H1 (cell line): ENCODE measurements around the gene UNC13C. TPM values are rescaled to one million over a fixed set of nuclear protein-coding genes. Genes with fewer than 3 reads are reported as not detected.

Experiments used
- CTCF ChIA-PET: fragments of 300-600 bp; sonication (Branson Sonifier 250); formaldehyde crosslinking; loops from one replicate; lab custom pipeline; 2021; ENCODE audit not compliant: partially characterized antibody; lab: Charles Lee
- POLR2A ChIA-PET: fragments of 300-600 bp; sonication (Branson Sonifier 250); formaldehyde crosslinking; loops from one replicate; lab custom pipeline; 2021; ENCODE audit warnings: inconsistent platforms; ENCODE audit not compliant: partially characterized antibody; lab: Charles Lee
- DNase-seq, 2 experiments: peaks; one replicate each; pipeline versions ENCODE4 v3.0.0 to v3.0.0-alpha.2; 2010 to 2022; ENCODE audit warnings: low spot score in 2 of 2, low read depth in 1 of 2, mixed read lengths in 1 of 2
- FAIRE-seq: peaks from 2 replicates; lab custom pipeline; 2011; peaks lifted over from hg19 to GRCh38; lab: Jason Lieb, UNC
- H2AFZ ChIP-seq: 2 replicates; pipeline ENCODE4 v1.8.1; 2012; ENCODE audit warnings: low read length, inconsistent platforms
- H2AK5ac ChIP-seq: 2 replicates; pipeline ENCODE4 v1.6.1; 2013; ENCODE audit warnings: low read depth, low read length
- H2BK120ac ChIP-seq: replicated peaks from 2 replicates; pipeline ENCODE3; 2013; ENCODE audit warnings: low read depth, low read length, inconsistent platforms
- H2BK12ac ChIP-seq: 2 replicates; pipeline ENCODE4 v1.6.1; 2013; ENCODE audit warnings: low read depth, low read length
- H2BK15ac ChIP-seq: 2 replicates; pipeline ENCODE4 v1.6.1; 2013; ENCODE audit warnings: low read length
- H2BK20ac ChIP-seq: 2 replicates; pipeline ENCODE4 v1.6.1; 2013; ENCODE audit warnings: low read length
- H2BK5ac ChIP-seq: 2 replicates; pipeline ENCODE4 v1.6.1; 2013; ENCODE audit warnings: low read depth, low read length
- H3K14ac ChIP-seq: 2 replicates; pipeline ENCODE4 v1.6.1; 2013; ENCODE audit warnings: inconsistent platforms; ENCODE audit not compliant: insufficient read length
- H3K18ac ChIP-seq: 2 replicates; pipeline ENCODE4 v1.6.1; 2013; ENCODE audit warnings: low read length; ENCODE audit errors: extremely low read depth
- H3K23ac ChIP-seq: 2 replicates; pipeline ENCODE4 v1.6.1; 2013; ENCODE audit warnings: inconsistent platforms; ENCODE audit not compliant: insufficient read length
- H3K23me2 ChIP-seq: 2 replicates; pipeline ENCODE4 v1.6.1; 2013; ENCODE audit warnings: low read depth, low read length
- H3K27ac ChIP-seq: 2 replicates; pipeline ENCODE4 v1.6.1; 2011; ENCODE audit warnings: low read depth, low read length, inconsistent platforms
- H3K27me3 ChIP-seq, 4 experiments: replicated peaks in 1 of 4; 1 replicate in 1 of 4; 2 replicates in 3 of 4; pipeline versions ENCODE4 v1.6.1 to v1.8.1; 2011 to 2013; ENCODE audit warnings: low read length in 3 of 4, mild to moderate bottlenecking in 3 of 4, inconsistent platforms in 2 of 4, mixed read lengths in 2 of 4, moderate library complexity in 1 of 4; ENCODE audit not compliant: control insufficient read depth in 3 of 4, insufficient read depth in 3 of 4; ENCODE audit errors: extremely low read depth in 1 of 4
- H3K36me3 ChIP-seq, 4 experiments: 2 replicates each; pipeline versions ENCODE4 v1.6.1 to v1.8.1; 2011 to 2013; ENCODE audit warnings: mild to moderate bottlenecking in 4 of 4, low read length in 3 of 4, moderate library complexity in 2 of 4, control low read depth in 1 of 4, inconsistent platforms in 1 of 4; ENCODE audit not compliant: insufficient read depth in 4 of 4, control insufficient read depth in 2 of 4
- H3K4ac ChIP-seq: replicated peaks from 2 replicates; pipeline ENCODE3; 2013; ENCODE audit warnings: low read length, low read depth, mixed read lengths, inconsistent platforms; ENCODE audit not compliant: insufficient read length
- H3K4me1 ChIP-seq, 4 experiments: replicated peaks in 1 of 4; 1 replicate in 1 of 4; 2 replicates in 3 of 4; pipeline versions ENCODE4 v1.6.1 to v1.8.1; 2011 to 2013; ENCODE audit warnings: low read length in 3 of 4, inconsistent platforms in 2 of 4, mixed read lengths in 1 of 4; ENCODE audit not compliant: insufficient read depth in 4 of 4, control insufficient read depth in 3 of 4
- H3K4me2 ChIP-seq, 2 experiments: 2 replicates each; pipeline versions ENCODE4 v1.6.1 to v1.8.1; 2011 to 2013; ENCODE audit warnings: low read depth in 2 of 2, low read length in 2 of 2, control low read depth in 1 of 2, inconsistent platforms in 1 of 2, mild to moderate bottlenecking in 1 of 2; ENCODE audit not compliant: insufficient read depth in 1 of 2
- H3K4me3 ChIP-seq, 4 experiments: fragments of 200-600, 300-600 bp in 1 of 4; sonication (generic), shearing (Covaris generic), sonication (Bioruptor Twin) in 1 of 4; 2 replicates each; pipeline versions ENCODE4 v1.5.1 to v1.8.1; 2011 to 2016; ENCODE audit warnings: low read length in 4 of 4, low read depth in 3 of 4, control low read depth in 2 of 4, inconsistent platforms in 2 of 4, mild to moderate bottlenecking in 2 of 4, mixed read lengths in 1 of 4, moderate library complexity in 1 of 4; ENCODE audit not compliant: insufficient read depth in 2 of 4; ENCODE audit errors: extremely low read depth in 1 of 4
- H3K56ac ChIP-seq: replicated peaks from 2 replicates; pipeline ENCODE3; 2013; ENCODE audit warnings: low read depth, mild to moderate bottlenecking, mixed read lengths, low read length, inconsistent platforms; ENCODE audit not compliant: insufficient read length
- H3K79me1 ChIP-seq: 2 replicates; pipeline ENCODE4 v1.6.1; 2013; ENCODE audit warnings: low read depth, low read length, control low read depth
- H3K79me2 ChIP-seq, 2 experiments: 2 replicates each; pipeline versions ENCODE4 v1.6.1 to v1.8.1; 2012 to 2013; ENCODE audit warnings: low read length in 2 of 2, mild to moderate bottlenecking in 2 of 2, inconsistent platforms in 1 of 2; ENCODE audit not compliant: insufficient read depth in 2 of 2, control insufficient read depth in 1 of 2
- H3K9ac ChIP-seq, 4 experiments: replicated peaks in 1 of 4; 1 replicate in 1 of 4; 2 replicates in 3 of 4; pipeline versions ENCODE4 v1.6.1 to v1.8.1; 2011 to 2013; ENCODE audit warnings: low read depth in 3 of 4, low read length in 3 of 4, control low read depth in 2 of 4, mild to moderate bottlenecking in 2 of 4, moderate library complexity in 2 of 4, inconsistent platforms in 1 of 4; ENCODE audit errors: extremely low read depth in 1 of 4
- H3K9me3 ChIP-seq, 2 experiments: 2 replicates each; pipeline versions ENCODE4 v1.6.1 to v1.8.1; 2012 to 2013; ENCODE audit warnings: mild to moderate bottlenecking in 2 of 2, moderate library complexity in 2 of 2, control low read depth in 1 of 2, inconsistent platforms in 1 of 2, low read depth in 1 of 2, low read length in 1 of 2, mixed read lengths in 1 of 2; ENCODE audit not compliant: insufficient read depth in 2 of 2
- H4K20me1 ChIP-seq, 2 experiments: replicated peaks in 1 of 2; 2 replicates each; pipeline versions ENCODE3 to v1.8.1; 2011 to 2013; ENCODE audit warnings: inconsistent platforms in 2 of 2, low read length in 2 of 2, mild to moderate bottlenecking in 1 of 2; ENCODE audit not compliant: insufficient read depth in 2 of 2, control insufficient read depth in 1 of 2
- H4K5ac ChIP-seq: 2 replicates; pipeline ENCODE4 v1.6.1; 2013; ENCODE audit warnings: low read length, low read depth, mixed read lengths, inconsistent platforms; ENCODE audit not compliant: insufficient read length
- H4K8ac ChIP-seq: 2 replicates; pipeline ENCODE4 v1.8.0; 2013; ENCODE audit warnings: mild to moderate bottlenecking, moderate library complexity, low read length, inconsistent platforms; ENCODE audit not compliant: insufficient read depth; ENCODE audit errors: extremely low read depth
- H4K91ac ChIP-seq: replicated peaks from 2 replicates; pipeline ENCODE3; 2013; ENCODE audit warnings: low read length, mixed read lengths, inconsistent platforms; ENCODE audit not compliant: insufficient read length
- BCL11A ChIP-seq, 2 experiments: IDR thresholded peaks; one replicate each; pipeline ENCODE4 v1.6.1; 2011; ENCODE audit warnings: low read depth in 2 of 2, low read length in 2 of 2, mild to moderate bottlenecking in 2 of 2
- CEBPB ChIP-seq: IDR thresholded peaks from 2 replicates; pipeline ENCODE4 v1.6.1; 2012; ENCODE audit warnings: low read depth, low read length
- E2F6 ChIP-seq: IDR thresholded peaks from 2 replicates; pipeline ENCODE4 v1.6.1; 2012; ENCODE audit warnings: inconsistent platforms
- EP300 ChIP-seq, 2 experiments: IDR thresholded peaks; 1 replicate in 1 of 2; 2 replicates in 1 of 2; pipeline ENCODE4 v1.6.1; 2011 to 2012; ENCODE audit warnings: low read depth in 2 of 2, low read length in 2 of 2, mild to moderate bottlenecking in 2 of 2, borderline replicate concordance in 1 of 2, inconsistent platforms in 1 of 2, moderate library complexity in 1 of 2
- JUND ChIP-seq: IDR thresholded peaks from 2 replicates; pipeline ENCODE4 v1.6.1; 2011; ENCODE audit warnings: mild to moderate bottlenecking, improper control_type of control experiment, low read length
- KDM5A ChIP-seq: fragments of 200-600 bp; IDR thresholded peaks from 2 replicates; pipeline ENCODE4 v1.7.1; 2012; ENCODE audit warnings: mild to moderate bottlenecking, low read length, inconsistent platforms, mixed read lengths
- MAX ChIP-seq: IDR thresholded peaks from 2 replicates; pipeline ENCODE4 v1.6.1; 2012; ENCODE audit warnings: inconsistent platforms
- PHF8 ChIP-seq: fragments of 200-600 bp; sonication (generic); conservative IDR thresholded peaks from 2 replicates; pipeline ENCODE4 v1.7.1; 2012; ENCODE audit warnings: low read depth, mild to moderate bottlenecking, inconsistent platforms, low read length, moderate library complexity
- POU5F1 ChIP-seq: IDR thresholded peaks from 2 replicates; pipeline ENCODE4 v1.6.1; 2011; ENCODE audit warnings: low read depth, mild to moderate bottlenecking, low read length, moderate library complexity
- RNF2 ChIP-seq: fragments of 200-900, 300-1000 bp; sonication (generic); IDR thresholded peaks from 2 replicates; pipeline ENCODE4 v1.7.1; 2016; ENCODE audit warnings: borderline replicate concordance, low read depth, mild to moderate bottlenecking, antibody characterized with exemption, low read length; ENCODE audit not compliant: poor library complexity, severe bottlenecking; ENCODE audit errors: missing control alignments
- SP2 ChIP-seq: IDR thresholded peaks from 2 replicates; pipeline ENCODE4 v1.6.1; 2012; ENCODE audit warnings: mild to moderate bottlenecking, low read length, inconsistent platforms
- SUZ12 ChIP-seq: fragments of 200-600 bp; sonication (generic); IDR thresholded peaks from 2 replicates; pipeline ENCODE4 v1.6.1; 2012; ENCODE audit warnings: mild to moderate bottlenecking, inconsistent platforms, low read length, moderate library complexity, mixed read lengths
- TBP ChIP-seq: IDR thresholded peaks from 2 replicates; pipeline ENCODE4 v1.6.1; 2011; ENCODE audit warnings: low read depth, low read length, improper control_type of control experiment
- TCF12 ChIP-seq: IDR thresholded peaks from 2 replicates; pipeline ENCODE4 v1.6.1; 2011; ENCODE audit warnings: low read depth, mild to moderate bottlenecking, low read length
- WGBS, 2 experiments: shearing (Covaris generic) in 1 of 2; methylation state at CpG; one replicate each; pipeline versions ENCODE4 v1.1.6 to v1.1.7; 2013 to 2015; ENCODE audit warnings: low lambda C conversion rate in 2 of 2, mixed read lengths in 2 of 2, inconsistent platforms in 1 of 2, low coverage in 1 of 2, missing lambda C conversion rate in 1 of 2; ENCODE audit not compliant: insufficient replicate concordance in 2 of 2, insufficient coverage in 1 of 2, insufficient read length in 1 of 2; ENCODE audit errors: extremely low coverage in 1 of 2, missing lambda C conversion rate in 1 of 2; 5-methylcytosine and 5-hydroxymethylcytosine counted together
- polyA plus RNA-seq, 7 experiments: library from polyadenylated mRNA; depleted of rRNA in 3 of 7; stranded (reverse) in 5 of 7; unstranded in 2 of 7; fragments of >200 nt in 5 of 7; fragments of 200-250 nt in 2 of 7; gene quantifications; 1 replicate in 5 of 7; 2 replicates in 1 of 7; 4 replicates in 1 of 7; pipeline versions ENCODE4 v1.2.1 to v1.2.3, GENCODE V29; 2011 to 2013; ENCODE audit warnings: missing spikeins in 2 of 7, mixed read lengths in 2 of 7
- total RNA-seq: library from RNA; stranded (reverse); fragmentation: NEBNext Ultra II Directional; extraction: Animal tissue kit (Norgen Biotek cat#: 25700); gene quantifications from 2 replicates; pipeline ENCODE4 v1.2.1, GENCODE V29; 2021

UNC13C gene
- total and polyA plus RNA-seq, 2 of the 8 experiments (the other 6 are each of a cell fraction or from before 2014, with no cell fraction given), result 0.02 to 0.13 TPM

- POLR2A ChIA-PET, result no interaction called here
- no peak overlapping the region for H4K5ac ChIP-seq
- no peaks in the 10 kb centered on the region for H3K79me1 ChIP-seq
- no peaks in the 10 kb centered on the region for H3K36me3 ChIP-seq
- H3K14ac ChIP-seq, result no peak overlapping the region
- no peak overlapping the region for H2BK5ac ChIP-seq
- H3K27ac ChIP-seq, result no peak overlapping the region
- no peak overlapping the region for H3K18ac ChIP-seq
- H3K4me2 ChIP-seq, result no peak overlapping the region
- H4K8ac ChIP-seq, result no peak overlapping the region
- no peaks in the 10 kb centered on the region for H3K79me2 ChIP-seq
- H4K91ac ChIP-seq, result no peak overlapping the region
- no peak overlapping the region for H3K4me3 ChIP-seq
- no peak overlapping the region for H3K23ac ChIP-seq
- no peak overlapping the region for H2BK15ac ChIP-seq
- H3K4me1 ChIP-seq, result no peaks in the 10 kb centered on the region; a peak in 1 of 7 replicates
- no peak overlapping the region for H2AFZ ChIP-seq
- CTCF ChIA-PET, result interaction anchor here (0.6 kb wide), 1 partner anchor 12 kb away, joined by 3 read pairs; no protein-coding TSS in a partner anchor
- no peak overlapping the region for H2BK12ac ChIP-seq
- no peak overlapping the region for H2BK120ac ChIP-seq
- DNase-seq, result no peak
- no peak overlapping the region for H3K9ac ChIP-seq
- no peaks in the 10 kb centered on the region for H4K20me1 ChIP-seq
- no peaks in the 10 kb centered on the region for H3K9me3 ChIP-seq
- no peak overlapping the region for H3K56ac ChIP-seq
- no peak overlapping the region for H2AK5ac ChIP-seq
- WGBS, 2 experiments, result 91% methylated on average over 2 of the region's 2 CpGs; no CpG with 5 or more reads in 1 of the 2 experiments
- H3K23me2 ChIP-seq, result no peaks in the 10 kb centered on the region
- H3K4ac ChIP-seq, result no peak overlapping the region
- peaks cover 0 to 1% (median 0%) of the 10 kb centered on the region in 4 experiments; a peak in 1 of 7 replicates for H3K27me3 ChIP-seq
- no peak overlapping the region for H2BK20ac ChIP-seq
- no peak for FAIRE-seq
- no peak for TF ChIP-seq TCF12
- no peak for TF ChIP-seq SP2
- no peak for TF ChIP-seq E2F6
- TF ChIP-seq JUND, result no peak
- TF ChIP-seq TBP, result no peak
- no peak for TF ChIP-seq SUZ12
- no peak for TF ChIP-seq CEBPB
- no peak for TF ChIP-seq POU5F1
- TF ChIP-seq PHF8, result no peak
- TF ChIP-seq EP300 (IDR thresholded peaks at IDR 0.05; ENCODE audit: borderline replicate concordance in 1 of 2, low read depth in 2 of 2, low read length in 2 of 2), result no peak
- TF ChIP-seq MAX, result no peak
- no peak for TF ChIP-seq BCL11A (IDR thresholded peaks at IDR 0.05; ENCODE audit: low read depth in 2 of 2, low read length in 2 of 2)
- TF ChIP-seq RNF2, result no peak
- no peak for TF ChIP-seq KDM5A
Observed at GRCh38 chr15:54521206-54521605, 543.0 kb downstream of the UNC13C start.
